AG10803 (cell line): Measurements from ENCODE around the gene ALB.

ENCODE experiments used
- DNase-seq: peaks from one replicate; pipeline ENCODE4 v3.0.0; 2010; ENCODE audit warnings: low read depth
- H3K4me3 ChIP-seq: 2 replicates; pipeline ENCODE4 v1.5.1; 2011; ENCODE audit warnings: mild to moderate bottlenecking, low read length, control low read depth
- CTCF ChIP-seq: conservative IDR thresholded peaks from 2 replicates; pipeline ENCODE4 v1.5.1; 2011; ENCODE audit warnings: mild to moderate bottlenecking, low read length, control low read depth, inconsistent platforms

ALB gene

GRCh38 chr4:73396993-73397972 is 6.8 kb upstream of the ALB start:
- TF ChIP-seq CTCF, result no peak
- no peak overlapping the region for H3K4me3 ChIP-seq
- DNase-seq, result no peak

GRCh38 chr4:73401412-73401811 is 2.7 kb upstream of the ALB start:
- TF ChIP-seq CTCF, result no peak
- no peak overlapping the region for H3K4me3 ChIP-seq
- DNase-seq, result no peak

GRCh38 chr4:73404457-73404856 is 370 bp downstream of the ALB start:
- no peak for TF ChIP-seq CTCF
- H3K4me3 ChIP-seq, result no peak overlapping the region
- no peak for DNase-seq

GRCh38 chr4:73405138-73405537 is 1.1 kb downstream of the ALB start:
- H3K4me3 ChIP-seq, result no peak overlapping the region
- no peak for TF ChIP-seq CTCF
- DNase-seq, result no peak

- no peak for DNase-seq
- no peak for TF ChIP-seq CTCF
- no peak overlapping the region for H3K4me3 ChIP-seq
These were observed 2.4 kb downstream of the ALB start for GRCh38 chr4:73406548-73406875.

- TF ChIP-seq CTCF, result no peak
- no peak overlapping the region for H3K4me3 ChIP-seq
- DNase-seq, result no peak
These were observed 3.2 kb downstream of the ALB start for GRCh38 chr4:73407227-73407673.

- H3K4me3 ChIP-seq, result no peak overlapping the region
- DNase-seq, result no peak
- TF ChIP-seq CTCF, result no peak
These were observed 4.2 kb downstream of the ALB start for GRCh38 chr4:73408181-73408867.
